Measurements from ENCODE around the gene PACSIN3. TPM values are rescaled to one million over a fixed set of nuclear protein-coding genes. Genes with fewer than 3 reads are reported as not detected.

PACSIN3 gene
- total and polyA plus RNA-seq, 2 of the 13 experiments (the other 11 are each of a cell fraction or from before 2014, with no cell fraction given): 47.9 to 93.3 TPM

- TF ChIP-seq ZNF687 (CRISPR knock-in tag; IDR thresholded peaks at IDR 0.05): peak; percentile 76
- no peak for TF ChIP-seq ZNF3 (CRISPR knock-in tag; IDR thresholded peaks at IDR 0.05)
- no peak for TF ChIP-seq FOXO1 (CRISPR knock-in tag; IDR thresholded peaks at IDR 0.05)
- no peak for TF ChIP-seq E2F1 (CRISPR knock-in tag; IDR thresholded peaks at IDR 0.05)
- TF ChIP-seq ZNF24 (IDR thresholded peaks at IDR 0.05): no peak
- TF ChIP-seq ETV6 (CRISPR knock-in tag; conservative IDR thresholded peaks at IDR 0.05): no peak
- no peak for TF ChIP-seq FOXO4 (CRISPR knock-in tag; conservative IDR thresholded peaks at IDR 0.05)
- peak; percentile 67 for TF ChIP-seq POLR2AphosphoS5 (IDR thresholded peaks at IDR 0.05; ENCODE audit: low read depth, low read length)
- TF ChIP-seq MTF1 (CRISPR knock-in tag; IDR thresholded peaks at IDR 0.05): no peak
- TF ChIP-seq KMT2A (CRISPR knock-in tag; IDR thresholded peaks at IDR 0.05): no peak
- TF ChIP-seq, protein P1, sequence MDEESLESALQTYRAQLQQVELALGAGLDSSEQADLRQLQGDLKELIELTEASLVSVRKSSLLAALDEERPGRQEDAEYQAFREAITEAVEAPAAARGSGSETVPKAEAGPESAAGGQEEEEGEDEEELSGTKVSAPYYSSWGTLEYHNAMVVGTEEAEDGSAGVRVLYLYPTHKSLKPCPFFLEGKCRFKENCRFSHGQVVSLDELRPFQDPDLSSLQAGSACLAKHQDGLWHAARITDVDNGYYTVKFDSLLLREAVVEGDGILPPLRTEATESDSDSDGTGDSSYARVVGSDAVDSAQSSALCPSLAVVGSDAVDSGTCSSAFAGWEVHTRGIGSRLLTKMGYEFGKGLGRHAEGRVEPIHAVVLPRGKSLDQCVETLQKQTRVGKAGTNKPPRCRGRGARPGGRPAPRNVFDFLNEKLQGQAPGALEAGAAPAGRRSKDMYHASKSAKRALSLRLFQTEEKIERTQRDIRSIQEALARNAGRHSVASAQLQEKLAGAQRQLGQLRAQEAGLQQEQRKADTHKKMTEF (CRISPR knock-in tag; IDR thresholded peaks at IDR 0.05): 0 out of 2 replicates have a peak, but pooled peaks have one; percentile 0
- TF ChIP-seq PBX2 (CRISPR knock-in tag; IDR thresholded peaks at IDR 0.05): no peak
- TF ChIP-seq MXD1 (CRISPR knock-in tag; IDR thresholded peaks at IDR 0.05): no peak; the same call in 1 of the 2 replicates
- peak; percentile 16; the same call in 1 of the 2 replicates for TF ChIP-seq ARNT2 (CRISPR knock-in tag; IDR thresholded peaks at IDR 0.05; ENCODE audit: low read depth)
- TF ChIP-seq, protein P2, sequence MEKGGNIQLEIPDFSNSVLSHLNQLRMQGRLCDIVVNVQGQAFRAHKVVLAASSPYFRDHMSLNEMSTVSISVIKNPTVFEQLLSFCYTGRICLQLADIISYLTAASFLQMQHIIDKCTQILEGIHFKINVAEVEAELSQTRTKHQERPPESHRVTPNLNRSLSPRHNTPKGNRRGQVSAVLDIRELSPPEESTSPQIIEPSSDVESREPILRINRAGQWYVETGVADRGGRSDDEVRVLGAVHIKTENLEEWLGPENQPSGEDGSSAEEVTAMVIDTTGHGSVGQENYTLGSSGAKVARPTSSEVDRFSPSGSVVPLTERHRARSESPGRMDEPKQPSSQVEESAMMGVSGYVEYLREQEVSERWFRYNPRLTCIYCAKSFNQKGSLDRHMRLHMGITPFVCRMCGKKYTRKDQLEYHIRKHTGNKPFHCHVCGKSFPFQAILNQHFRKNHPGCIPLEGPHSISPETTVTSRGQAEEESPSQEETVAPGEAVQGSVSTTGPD (CRISPR knock-in tag; IDR thresholded peaks at IDR 0.05): peak; percentile 81
- TF ChIP-seq SALL1 (CRISPR knock-in tag; IDR thresholded peaks at IDR 0.05): peak; percentile 43
- no peak for TF ChIP-seq ZZZ3 (CRISPR knock-in tag; IDR thresholded peaks at IDR 0.05; ENCODE audit: borderline replicate concordance)
- no peak for TF ChIP-seq RORA (CRISPR knock-in tag; IDR thresholded peaks at IDR 0.05)
Measured at GRCh38 chr11:47185305-47186075, 744 bp downstream of the PACSIN3 start (continued).
